Gastroesophageal sphincter (tissue), 4 donors: ENCODE results near the gene ZBTB4. TPM values are rescaled to one million over a fixed set of nuclear protein-coding genes. Genes with fewer than 3 reads are reported as not detected.

ENCODE experiments used
- ATAC-seq: fragments of 150-250 bp; one replicate; pipeline ENCODE4 v1.9.1; 2016; ENCODE audit warnings: mild to moderate bottlenecking, moderate library complexity
- H3K27ac ChIP-seq, 4 donors: fragments of 200-600 bp; sonication (generic) in 3 of 4; 1 replicate in 3 of 4; 2 replicates in 1 of 4; pipeline ENCODE4 v1.5.1; 2016 to 2019
- H3K27me3 ChIP-seq: fragments of 200-600 bp; sonication (generic); one replicate; pipeline ENCODE4 v1.5.1; 2019
- H3K36me3 ChIP-seq, 2 donors: fragments of 200-600 bp; sonication (generic); one replicate each; pipeline ENCODE4 v1.5.1; 2019; ENCODE audit warnings: control low read depth in 1 of 2
- H3K4me1 ChIP-seq, 3 donors: fragments of 200-600 bp; sonication (generic); 1 replicate in 2 of 3; 2 replicates in 1 of 3; pipeline ENCODE4 v1.5.1; 2016 to 2019; ENCODE audit warnings: control low read depth in 2 of 3
- H3K4me3 ChIP-seq, 2 donors: fragments of 200-600 bp; sonication (generic); one replicate each; pipeline ENCODE4 v1.5.1; 2019; ENCODE audit warnings: mild to moderate bottlenecking in 1 of 2, moderate library complexity in 1 of 2
- H3K9me3 ChIP-seq, 3 donors: fragments of 200-600 bp; sonication (generic); one replicate each; pipeline ENCODE4 v1.5.1; 2017 to 2019; ENCODE audit warnings: control low read depth in 2 of 3
- EP300 ChIP-seq: sonication (generic); formaldehyde crosslinking; IDR thresholded peaks from one replicate; pipeline ENCODE4 v1.6.1; 2017; ENCODE audit warnings: antibody characterized with exemption, mild to moderate bottlenecking
- POLR2A ChIP-seq, 2 donors: fragments of 450-650 bp; IDR thresholded peaks; one replicate each; pipeline ENCODE4 v1.6.1; 2017; ENCODE audit warnings: antibody characterized with exemption in 2 of 2, mild to moderate bottlenecking in 2 of 2, moderate library complexity in 1 of 2
- POLR2AphosphoS5 ChIP-seq: sonication (generic); formaldehyde crosslinking; IDR thresholded peaks from one replicate; pipeline ENCODE4 v1.6.1; 2017; ENCODE audit warnings: antibody characterized with exemption
- WGBS, 2 donors: methylation state at CpG; one replicate each; pipeline ENCODE4 v1.1.5; 2018; ENCODE audit warnings: low coverage in 1 of 2; 5-methylcytosine and 5-hydroxymethylcytosine counted together
- total RNA-seq, 4 donors: library from RNA; depleted of rRNA; stranded (reverse); fragments of >200 nt; gene quantifications; one replicate each; pipeline ENCODE4 v1.1.0, GENCODE V29; 2016
- TF ChIP-seq, protein P1 (sequence below), 4 experiments: fragments of 200-600 bp in 2 of 4; fragments of 450-650 bp in 2 of 4; sonication (generic) in 1 of 4; IDR thresholded peaks; one replicate each; pipeline ENCODE4 v1.5.1; 2017 to 2019; ENCODE audit warnings: antibody characterized with exemption in 4 of 4, mild to moderate bottlenecking in 2 of 4, moderate library complexity in 2 of 4

ZBTB4 gene
- total RNA-seq, 4 donors from 2014 or later: 68.4 to 115 (median 80.2) TPM

- TF ChIP-seq, protein P1, sequence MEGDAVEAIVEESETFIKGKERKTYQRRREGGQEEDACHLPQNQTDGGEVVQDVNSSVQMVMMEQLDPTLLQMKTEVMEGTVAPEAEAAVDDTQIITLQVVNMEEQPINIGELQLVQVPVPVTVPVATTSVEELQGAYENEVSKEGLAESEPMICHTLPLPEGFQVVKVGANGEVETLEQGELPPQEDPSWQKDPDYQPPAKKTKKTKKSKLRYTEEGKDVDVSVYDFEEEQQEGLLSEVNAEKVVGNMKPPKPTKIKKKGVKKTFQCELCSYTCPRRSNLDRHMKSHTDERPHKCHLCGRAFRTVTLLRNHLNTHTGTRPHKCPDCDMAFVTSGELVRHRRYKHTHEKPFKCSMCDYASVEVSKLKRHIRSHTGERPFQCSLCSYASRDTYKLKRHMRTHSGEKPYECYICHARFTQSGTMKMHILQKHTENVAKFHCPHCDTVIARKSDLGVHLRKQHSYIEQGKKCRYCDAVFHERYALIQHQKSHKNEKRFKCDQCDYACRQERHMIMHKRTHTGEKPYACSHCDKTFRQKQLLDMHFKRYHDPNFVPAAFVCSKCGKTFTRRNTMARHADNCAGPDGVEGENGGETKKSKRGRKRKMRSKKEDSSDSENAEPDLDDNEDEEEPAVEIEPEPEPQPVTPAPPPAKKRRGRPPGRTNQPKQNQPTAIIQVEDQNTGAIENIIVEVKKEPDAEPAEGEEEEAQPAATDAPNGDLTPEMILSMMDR (IDR thresholded peaks at IDR 0.05): no peak
- TF ChIP-seq EP300: no peak
- Histone ChIP-seq H3K4me1 (peaks cover 4 to 76% (median 37%) of the 10 kb centered on the region in 3 donors), H3K36me3 (no peaks in the 10 kb centered on the region), H3K9me3 (no peaks in the 10 kb centered on the region), H3K27ac (peak overlapping the region; percentile 99 to 100 (median 100)), H3K4me3 (peak overlapping the region; percentile 96 to 100), H3K27me3 (no peaks in the 10 kb centered on the region)
- WGBS, 2 donors: no CpG with 5 or more reads among the region's 8 CpGs
- ATAC-seq: no peak
Measured at GRCh38 chr17:7480089-7480384, 606 bp upstream of the ZBTB4 start.

GRCh38 chr17:7478276-7479212, 887 bp downstream of the ZBTB4 start:
- ATAC-seq: peak; percentile 6
- H3K4me1 ChIP-seq: peaks cover 4 to 89% (median 39%) of the 10 kb centered on the region in 3 donors
- 21 to 36% methylated on average over 10 to 12 of the region's 40 CpGs for whole genome bisulfite sequencing, 2 donors

DNA sequence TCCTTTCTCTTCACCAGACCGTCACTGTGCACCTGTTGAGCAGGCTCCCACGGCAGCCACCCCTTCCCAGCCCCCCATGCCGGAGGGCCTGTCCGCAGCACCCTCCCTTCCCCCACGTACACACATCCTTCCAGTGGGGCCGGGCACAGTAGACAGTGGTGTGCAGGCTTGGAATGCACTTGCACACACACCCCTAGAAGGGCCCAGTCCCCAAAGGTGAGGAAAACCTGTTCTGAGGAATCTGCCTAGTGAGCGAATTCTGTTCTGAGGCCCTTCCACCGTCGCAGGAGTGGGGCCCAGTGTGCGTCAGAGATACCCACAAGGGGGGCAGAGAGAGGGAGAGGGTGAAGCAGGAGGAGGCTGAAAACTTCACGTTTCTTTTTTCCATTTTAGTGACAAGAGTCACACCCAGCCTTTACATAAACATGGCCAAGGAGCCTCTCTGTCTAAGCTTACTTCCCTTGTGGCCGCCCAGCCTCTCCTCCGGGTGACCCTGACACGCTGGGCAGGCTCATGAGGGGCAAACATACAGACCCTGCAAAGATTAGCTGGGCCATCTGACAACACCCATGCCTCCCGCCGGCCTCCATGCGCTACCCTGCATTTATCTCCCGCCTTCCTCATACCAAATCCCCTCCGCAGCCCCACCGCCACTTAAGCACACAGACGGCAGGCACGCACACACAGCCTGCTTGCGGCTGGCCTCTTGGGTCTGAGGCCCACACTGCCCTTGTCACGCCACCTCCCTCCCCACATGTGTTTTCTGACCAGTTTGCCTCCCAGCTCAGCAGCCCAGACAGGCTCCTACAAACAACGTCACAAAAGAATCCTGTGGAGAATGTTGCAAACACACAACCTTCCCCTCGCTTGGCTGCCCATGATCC, 1.8 kb downstream of the ZBTB4 start:
- WGBS, 2 donors: 8 to 13% methylated on average over 11 to 20 of the region's 26 CpGs
- no peaks in the 10 kb centered on the region for H3K9me3 ChIP-seq
- peaks cover 4 to 87% (median 37%) of the 10 kb centered on the region in 3 donors for H3K4me1 ChIP-seq
- no peaks in the 10 kb centered on the region for H3K27me3 ChIP-seq
- TF ChIP-seq EP300 (no peak), POLR2AphosphoS5 (peak; percentile 30), POLR2A (IDR thresholded peaks at IDR 0.05) (peak; percentile 21 to 32)
- TF ChIP-seq, protein P1 (IDR thresholded peaks at IDR 0.05): no peak
- no peaks in the 10 kb centered on the region for H3K36me3 ChIP-seq
- peak overlapping the region; percentile 96 to 100 for H3K4me3 ChIP-seq
- peak overlapping the region; percentile 99 to 100 (median 100) for H3K27ac ChIP-seq
- peak; percentile 34 for ATAC-seq

More at GRCh38 chr17:7478276-7479212, 887 bp downstream of the ZBTB4 start:
- no peaks in the 10 kb centered on the region for H3K36me3 ChIP-seq
- TF ChIP-seq POLR2A (IDR thresholded peaks at IDR 0.05) (no peak), EP300 (no peak)
- TF ChIP-seq, protein P1 (IDR thresholded peaks at IDR 0.05): no peak
- H3K27ac ChIP-seq: peak overlapping the region; percentile 99 to 100 (median 100)
- no peaks in the 10 kb centered on the region for H3K9me3 ChIP-seq
- H3K4me3 ChIP-seq: peak overlapping the region; percentile 96 to 100
- no peaks in the 10 kb centered on the region for H3K27me3 ChIP-seq

GRCh38 chr17:7476951-7477350, 2.5 kb downstream of the ZBTB4 start:
- Histone ChIP-seq H3K9me3 (no peaks in the 10 kb centered on the region), H3K4me1 (peaks cover 4 to 87% (median 36%) of the 10 kb centered on the region in 3 donors), H3K27me3 (no peaks in the 10 kb centered on the region), H3K4me3 (peak overlapping the region; percentile 96 to 100), H3K36me3 (no peaks in the 10 kb centered on the region), H3K27ac (peak overlapping the region; percentile 99 to 100 (median 100))
- no peak for ATAC-seq
- TF ChIP-seq EP300 (no peak), POLR2AphosphoS5 (no peak)
- TF ChIP-seq, protein P1 (IDR thresholded peaks at IDR 0.05): no peak
- WGBS, 2 donors: no CpG with 5 or more reads among the region's 5 CpGs
